ENCODE measurements around the gene PAM16. TPM values are rescaled to one million over a fixed set of nuclear protein-coding genes. Genes with fewer than 3 reads are reported as not detected.

PAM16 gene
- total RNA-seq, 8 experiments from 2014 or later, result 52.1 to 82.1 (median 66.8) TPM

DNA sequence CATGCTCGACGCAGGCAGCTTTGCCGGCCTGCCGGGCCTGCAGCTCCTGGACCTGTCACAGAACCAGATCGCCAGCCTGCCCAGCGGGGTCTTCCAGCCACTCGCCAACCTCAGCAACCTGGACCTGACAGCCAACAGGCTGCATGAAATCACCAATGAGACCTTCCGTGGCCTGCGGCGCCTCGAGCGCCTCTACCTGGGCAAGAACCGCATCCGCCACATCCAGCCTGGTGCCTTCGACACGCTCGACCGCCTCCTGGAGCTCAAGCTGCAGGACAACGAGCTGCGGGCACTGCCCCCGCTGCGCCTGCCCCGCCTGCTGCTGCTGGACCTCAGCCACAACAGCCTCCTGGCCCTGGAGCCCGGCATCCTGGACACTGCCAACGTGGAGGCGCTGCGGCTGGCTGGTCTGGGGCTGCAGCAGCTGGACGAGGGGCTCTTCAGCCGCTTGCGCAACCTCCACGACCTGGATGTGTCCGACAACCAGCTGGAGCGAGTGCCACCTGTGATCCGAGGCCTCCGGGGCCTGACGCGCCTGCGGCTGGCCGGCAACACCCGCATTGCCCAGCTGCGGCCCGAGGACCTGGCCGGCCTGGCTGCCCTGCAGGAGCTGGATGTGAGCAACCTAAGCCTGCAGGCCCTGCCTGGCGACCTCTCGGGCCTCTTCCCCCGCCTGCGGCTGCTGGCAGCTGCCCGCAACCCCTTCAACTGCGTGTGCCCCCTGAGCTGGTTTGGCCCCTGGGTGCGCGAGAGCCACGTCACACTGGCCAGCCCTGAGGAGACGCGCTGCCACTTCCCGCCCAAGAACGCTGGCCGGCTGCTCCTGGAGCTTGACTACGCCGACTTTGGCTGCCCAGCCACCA lies 30.2 kb upstream of the PAM16 start:
- in situ Hi-C loops (cut with MboI; ENCODE audit: low pct_unique_long_range_greater_than_20kb in 2 of 9, low sequenced_read_pairs in 9 of 9, unreplicated experiment in 9 of 9), result no loop called here
- no peak for ATAC-seq (replicated peaks in 6 of 8)
- 80 to 100% (median 100%) methylated on average over 1 to 6 of the region's 59 CpGs; no CpG with 5 or more reads in 5 of the 10 experiments for WGBS, 10 experiments
- no peak overlapping the region for H3K4me3 ChIP-seq
- no peak overlapping the region for H3K27ac ChIP-seq
- peaks cover 0 to 15% of the 10 kb centered on the region in 2 donors for H3K4me1 ChIP-seq (replicated peaks in 1 of 2)

DNA sequence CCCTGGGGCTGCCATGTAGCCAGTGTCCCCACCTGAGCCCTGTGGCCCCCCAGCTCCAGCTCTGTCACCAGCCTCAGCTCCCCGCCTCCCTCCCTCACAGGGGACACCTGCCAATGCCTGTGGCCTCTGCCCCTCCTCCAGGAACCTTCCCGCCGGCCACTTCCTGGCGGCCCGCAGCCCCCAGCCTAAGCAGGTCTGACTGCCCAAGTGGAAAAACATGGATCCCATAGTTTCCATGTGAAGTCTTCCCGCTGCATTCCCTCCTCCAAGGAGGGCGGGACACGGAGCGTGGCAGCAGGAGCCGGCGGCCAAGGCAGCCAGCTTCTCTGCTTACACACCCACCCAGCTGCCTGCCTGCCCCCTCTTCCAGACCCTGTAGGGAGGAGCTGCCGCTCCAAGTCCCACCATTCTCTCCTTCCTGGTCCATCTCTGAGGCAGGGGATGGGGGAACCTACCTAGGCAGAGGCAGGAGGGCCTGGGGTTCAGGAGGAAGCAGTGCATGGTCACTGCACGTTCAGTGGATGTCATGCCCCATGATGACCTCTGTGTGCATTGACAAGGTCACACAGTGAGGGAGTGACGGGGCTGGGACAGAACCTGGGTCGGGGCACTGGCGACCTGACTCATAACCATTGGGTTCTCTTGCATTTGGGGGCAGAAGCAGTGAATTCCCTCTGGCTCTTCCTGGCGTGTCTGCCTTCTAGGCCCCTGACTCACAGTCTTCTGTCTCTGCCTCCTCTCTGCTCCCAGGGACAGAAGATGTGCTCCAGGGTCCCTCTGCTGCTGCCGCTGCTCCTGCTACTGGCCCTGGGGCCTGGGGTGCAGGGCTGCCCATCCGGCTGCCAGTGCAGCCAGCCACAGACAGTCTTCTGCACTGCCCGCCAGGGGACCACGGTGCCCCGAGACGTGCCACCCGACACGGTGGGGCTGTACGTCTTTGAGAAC lies 29.3 kb upstream of the PAM16 start:
- Histone ChIP-seq H3K4me3 (no peak overlapping the region), H3K4me1 (replicated peaks in 1 of 2) (peaks cover 0 to 15% of the 10 kb centered on the region in 2 donors), H3K27ac (no peak overlapping the region)
- ATAC-seq (replicated peaks in 6 of 8), result peak in 1 of 8 experiments; percentile 2
- in situ Hi-C loops (cut with MboI; ENCODE audit: low pct_unique_long_range_greater_than_20kb in 2 of 9, low sequenced_read_pairs in 9 of 9, unreplicated experiment in 9 of 9), result no loop called here
- WGBS, 10 experiments, result 0 to 70% (median 6%) methylated on average over 1 to 6 of the region's 26 CpGs; no CpG with 5 or more reads in 7 of the 10 experiments

DNA sequence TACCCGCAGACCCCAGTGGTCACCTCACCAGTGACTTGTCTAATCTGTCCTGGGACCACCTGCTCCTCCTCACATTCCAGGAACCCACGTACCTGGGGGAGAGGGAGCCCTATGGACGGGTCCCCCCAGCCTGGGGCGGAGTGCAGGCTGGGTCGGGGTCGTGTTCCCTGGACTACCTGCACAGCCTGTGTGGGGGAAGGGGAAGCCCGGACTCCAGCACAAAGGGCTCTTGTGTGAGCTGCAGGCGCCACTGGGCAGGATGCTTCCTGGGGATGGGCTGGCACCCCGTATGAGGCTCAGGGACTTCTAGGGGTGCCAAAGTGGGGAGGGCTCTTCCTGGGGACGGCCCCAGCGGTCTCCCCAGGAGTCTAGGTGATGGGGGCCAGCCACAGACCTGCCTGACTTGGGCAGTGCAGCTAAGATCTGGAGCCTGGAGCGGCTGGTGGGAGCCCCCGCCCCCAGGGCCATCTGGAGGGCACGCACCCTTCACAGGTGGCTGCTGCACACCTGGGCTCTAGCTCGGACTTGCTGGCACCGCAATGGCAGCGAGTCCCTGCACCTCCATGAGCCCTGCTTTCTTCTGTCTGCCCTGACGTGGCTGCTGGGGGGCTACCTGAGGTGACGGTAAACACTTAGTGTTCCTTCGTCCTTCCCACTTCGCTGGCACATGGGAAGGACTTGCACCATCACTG lies 28.0 kb upstream of the PAM16 start:
- in situ Hi-C loops (cut with MboI; ENCODE audit: low pct_unique_long_range_greater_than_20kb in 2 of 9, low sequenced_read_pairs in 9 of 9, unreplicated experiment in 9 of 9), result no loop called here
- 40 to 100% (median 80%) methylated on average over 1 to 4 of the region's 21 CpGs; no CpG with 5 or more reads in 7 of the 10 experiments for WGBS, 10 experiments
- Histone ChIP-seq H3K4me1 (replicated peaks in 1 of 2) (peaks cover 6 to 19% of the 10 kb centered on the region in 2 donors), H3K4me3 (no peak overlapping the region), H3K27ac (no peak overlapping the region)
- no peak for ATAC-seq (replicated peaks in 6 of 8)

DNA sequence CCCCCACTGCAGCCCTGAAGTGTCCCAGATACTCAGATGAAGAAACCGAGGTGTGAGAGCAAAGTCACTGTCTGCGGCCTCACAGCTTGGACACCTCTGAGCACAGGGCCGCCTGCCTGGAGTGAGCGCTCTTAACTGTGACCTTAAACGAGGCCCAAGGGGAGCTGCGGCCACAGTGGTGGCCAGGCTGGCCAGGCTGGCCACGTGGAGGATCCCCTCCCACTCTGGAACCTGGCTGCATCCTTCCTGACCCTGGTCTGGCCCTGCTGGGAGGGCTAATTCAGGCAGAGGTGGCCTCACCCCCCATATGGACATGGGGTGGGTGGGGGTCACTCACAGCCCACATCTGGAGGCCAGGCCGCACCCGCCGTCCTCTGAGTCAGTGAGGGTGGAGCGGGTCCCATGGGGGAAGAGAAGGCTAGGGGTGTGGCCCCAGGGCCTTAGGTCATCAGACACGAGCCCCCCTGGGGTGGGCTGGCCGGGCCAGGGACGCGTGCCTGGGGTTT lies 27.1 kb upstream of the PAM16 start:
- H3K4me1 ChIP-seq (replicated peaks in 1 of 2), result peaks cover 15 to 28% of the 10 kb centered on the region in 2 donors
- in situ Hi-C loops (cut with MboI; ENCODE audit: low pct_unique_long_range_greater_than_20kb in 2 of 9, low sequenced_read_pairs in 9 of 9, unreplicated experiment in 9 of 9), result no loop called here
- no peak overlapping the region for H3K4me3 ChIP-seq

DNA sequence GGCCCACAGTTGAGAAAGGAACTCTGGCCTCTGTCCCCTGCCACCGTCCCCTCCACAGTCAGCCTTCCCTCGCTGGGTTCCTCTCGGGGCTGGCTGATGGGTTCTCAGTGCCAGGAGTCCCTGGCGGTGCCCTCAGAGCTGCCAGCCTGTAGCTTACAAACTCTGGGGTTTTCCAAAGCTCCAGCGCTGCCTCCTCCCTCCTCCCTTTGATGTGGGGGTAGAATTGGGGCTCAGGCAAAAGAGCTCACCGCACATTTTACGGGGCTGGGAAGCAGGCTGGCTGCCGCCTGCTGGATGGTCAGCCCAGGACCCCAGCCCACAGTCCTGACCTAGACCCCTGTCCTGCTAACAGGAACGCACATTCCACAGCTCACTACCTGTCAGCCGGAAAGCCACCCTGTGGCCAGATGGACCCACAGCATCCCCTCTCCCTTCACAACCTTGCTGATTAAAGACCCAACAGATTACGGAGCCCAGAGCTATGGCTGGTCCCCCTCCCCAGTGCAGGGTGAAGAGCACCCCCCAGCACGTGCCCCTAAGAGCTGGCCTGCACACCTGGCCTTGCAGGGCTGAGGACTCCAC lies 26.5 kb upstream of the PAM16 start:
- Histone ChIP-seq H3K27ac (peak overlapping the region in 1 of 2 donors; percentile 25), H3K4me3 (no peak overlapping the region), H3K4me1 (replicated peaks in 1 of 2) (peaks cover 20 to 34% of the 10 kb centered on the region in 2 donors)
- 56 to 76% (median 67%) methylated on average over 1 to 6 of the region's 12 CpGs; no CpG with 5 or more reads in 6 of the 10 experiments for WGBS, 10 experiments
- in situ Hi-C loops (cut with MboI; ENCODE audit: low pct_unique_long_range_greater_than_20kb in 2 of 9, low sequenced_read_pairs in 9 of 9, unreplicated experiment in 9 of 9), result no loop called here
- no peak for ATAC-seq (replicated peaks in 6 of 8)

More for the DNA sequence above, 27.1 kb upstream of the PAM16 start:
- peak overlapping the region in 1 of 2 donors; percentile 25 for H3K27ac ChIP-seq
- ATAC-seq (replicated peaks in 6 of 8), result peak in 3 of 8 experiments; percentile 31 to 34 (median 31)
- WGBS, 10 experiments, result 0 to 81% (median 80%) methylated on average over 1 to 4 of the region's 15 CpGs; no CpG with 5 or more reads in 6 of the 10 experiments

DNA sequence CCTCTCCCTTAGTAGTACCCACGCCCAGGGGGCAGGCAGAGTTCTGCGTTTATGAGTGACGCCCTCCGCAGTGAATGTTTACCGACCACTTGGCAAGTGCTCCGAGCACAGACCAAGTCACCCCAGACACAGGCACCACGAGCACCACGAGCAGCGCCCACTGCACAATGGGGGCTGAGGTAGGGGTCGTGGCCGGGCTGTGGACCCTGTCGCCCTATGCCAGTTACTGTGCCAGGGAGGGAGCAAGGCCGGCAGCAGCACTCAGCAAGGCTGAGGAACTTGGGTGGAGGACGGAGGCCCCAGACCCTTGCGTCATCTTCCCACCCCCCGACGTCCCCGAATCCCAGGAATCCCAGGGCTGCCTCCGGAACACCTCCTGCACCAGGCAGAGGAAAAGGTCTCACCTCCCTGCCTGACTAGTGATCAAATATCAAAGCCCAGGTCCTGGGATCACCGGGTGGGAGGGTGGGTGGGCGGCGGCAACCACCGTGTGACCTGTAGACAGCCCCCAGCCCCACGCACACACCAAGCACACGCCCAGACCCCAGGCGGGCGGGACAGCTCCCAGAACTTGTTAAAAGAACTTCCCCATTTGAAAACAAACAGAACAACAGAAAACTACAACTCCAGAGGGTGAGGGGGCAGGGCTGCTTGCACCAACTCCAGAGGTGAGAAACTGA lies 25.9 kb upstream of the PAM16 start:
- Histone ChIP-seq H3K27ac (no peak overlapping the region), H3K4me3 (no peak overlapping the region), H3K4me1 (replicated peaks in 1 of 2) (peaks cover 25 to 40% of the 10 kb centered on the region in 2 donors)
- WGBS, 10 experiments, result 70 to 84% (median 81%) methylated on average over 2 to 7 of the region's 27 CpGs; no CpG with 5 or more reads in 7 of the 10 experiments
- ATAC-seq (replicated peaks in 6 of 8), result no peak
- in situ Hi-C loops (cut with MboI; ENCODE audit: low pct_unique_long_range_greater_than_20kb in 2 of 9, low sequenced_read_pairs in 9 of 9, unreplicated experiment in 9 of 9), result no loop called here

DNA sequence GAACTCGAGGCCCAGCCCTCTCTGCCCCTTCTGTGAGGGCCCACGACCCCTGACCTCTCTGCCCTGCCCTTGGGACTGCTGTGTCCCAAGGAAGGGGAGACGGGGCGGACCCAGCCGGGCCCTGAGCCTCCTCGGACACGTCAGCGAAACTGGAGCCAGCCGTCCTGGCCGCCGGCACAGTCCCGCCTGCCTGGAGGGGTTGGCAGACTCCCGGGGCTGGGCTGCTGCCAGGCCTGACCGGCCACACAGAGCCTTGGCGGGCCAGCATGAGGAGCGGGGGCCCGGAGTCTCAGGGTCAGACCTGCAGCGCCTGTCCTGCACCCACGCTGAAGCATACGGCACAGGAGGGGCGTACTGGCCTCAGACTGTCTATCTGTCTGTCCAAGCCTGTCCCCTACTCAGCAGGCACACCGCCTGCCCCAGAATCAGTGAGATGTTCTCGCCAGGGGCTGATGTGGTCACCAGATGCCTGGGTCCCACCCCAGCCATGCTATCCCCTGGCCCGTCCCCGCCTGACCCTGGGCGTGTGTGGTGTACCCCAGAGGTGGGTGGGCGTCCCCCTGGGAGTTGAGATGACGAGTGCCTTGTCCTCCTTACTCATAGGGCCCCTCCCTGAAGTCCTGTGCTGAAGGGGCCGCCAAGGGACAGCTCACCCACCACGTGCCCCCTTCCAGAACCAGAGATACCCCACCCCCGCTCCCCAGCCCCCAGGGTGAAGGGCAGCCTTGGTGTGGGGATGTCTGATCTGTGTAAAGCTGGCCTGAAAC lies 25.2 kb upstream of the PAM16 start:
- in situ Hi-C loops (cut with MboI; ENCODE audit: low pct_unique_long_range_greater_than_20kb in 2 of 9, low sequenced_read_pairs in 9 of 9, unreplicated experiment in 9 of 9), result no loop called here
- 0 to 60% methylated on average over 1 to 13 of the region's 31 CpGs; no CpG with 5 or more reads in 8 of the 10 experiments for WGBS, 10 experiments
- Histone ChIP-seq H3K4me3 (no peak overlapping the region), H3K27ac (no peak overlapping the region), H3K4me1 (replicated peaks in 1 of 2) (peaks cover 27 to 42% of the 10 kb centered on the region in 2 donors)
- peak in 3 of 8 experiments; percentile 3 to 16 (median 7) for ATAC-seq (replicated peaks in 6 of 8)

DNA sequence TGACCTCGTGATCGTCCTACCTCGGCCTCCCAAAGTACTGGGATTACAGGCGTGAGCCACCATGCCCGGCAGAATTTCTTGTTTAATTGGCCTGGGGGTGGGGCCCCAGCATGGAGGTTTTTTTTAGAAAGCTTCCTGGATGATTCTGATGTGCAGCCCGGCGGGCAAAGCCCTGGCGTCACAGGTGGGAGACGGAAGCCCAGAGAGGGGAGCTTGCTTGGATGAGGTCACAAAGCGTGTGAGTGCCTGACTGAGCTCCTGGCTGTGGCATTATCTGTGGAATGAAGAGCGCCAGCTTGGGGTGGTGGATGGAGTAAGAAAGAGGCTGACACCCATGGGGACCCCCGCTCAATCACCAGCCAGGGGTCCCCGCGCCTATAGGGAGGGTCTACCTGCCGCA lies 24.6 kb upstream of the PAM16 start:
- whole genome bisulfite sequencing, 10 experiments, result 19 to 90% (median 74%) methylated on average over 3 to 9 of the region's 15 CpGs; no CpG with 5 or more reads in 4 of the 10 experiments
- Histone ChIP-seq H3K4me1 (replicated peaks in 1 of 2) (peaks cover 28 to 48% of the 10 kb centered on the region in 2 donors), H3K27ac (no peak overlapping the region), H3K4me3 (no peak overlapping the region)
- no peak for ATAC-seq (replicated peaks in 6 of 8)
- in situ Hi-C loops (cut with MboI; ENCODE audit: low pct_unique_long_range_greater_than_20kb in 2 of 9, low sequenced_read_pairs in 9 of 9, unreplicated experiment in 9 of 9), result no loop called here

DNA sequence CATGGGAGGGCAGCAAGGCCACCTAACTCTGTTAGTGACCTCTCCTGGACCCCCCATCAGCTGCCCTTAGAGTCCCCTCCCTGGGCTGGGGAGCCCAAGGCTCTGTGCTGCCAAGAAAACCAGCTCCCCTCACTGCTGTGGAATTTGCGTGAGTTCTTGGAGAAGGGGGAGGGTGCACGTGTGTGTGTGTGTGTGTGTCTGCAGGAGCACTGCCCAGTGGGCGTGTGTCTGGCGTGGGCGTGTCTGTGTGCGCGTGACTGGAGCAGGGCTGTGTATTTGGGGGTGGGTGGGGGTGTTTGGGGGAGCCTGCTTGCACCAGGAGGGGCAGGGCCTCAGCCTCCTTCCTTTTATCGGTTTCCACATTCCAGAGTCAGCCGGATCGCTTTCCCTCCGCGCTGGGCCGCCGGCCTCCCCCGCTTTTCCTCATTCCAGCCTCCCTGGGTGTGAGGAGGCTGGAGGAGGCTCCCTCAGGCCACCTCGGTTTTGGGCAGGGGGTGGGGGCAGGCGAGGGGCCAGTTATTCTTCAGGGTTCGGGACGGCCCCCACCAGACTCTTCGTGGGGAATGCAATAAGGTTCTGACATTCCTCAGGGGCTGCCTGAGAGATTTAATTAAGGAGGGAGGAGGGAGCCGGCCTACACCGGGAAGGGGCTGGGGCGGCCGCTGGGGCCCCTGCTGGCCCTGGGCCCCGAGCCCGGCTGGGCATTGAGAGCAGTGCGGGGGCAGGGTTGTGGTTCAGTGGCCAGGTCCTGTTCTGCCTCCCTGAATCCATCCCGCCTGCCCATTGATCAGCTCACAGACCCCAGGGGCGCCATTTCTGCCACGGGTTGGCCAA lies 23.0 kb upstream of the PAM16 start:
- peak overlapping the region in 1 of 5 donors; percentile 6 for H3K4me3 ChIP-seq
- in situ Hi-C loops (cut with MboI; ENCODE audit: low pct_unique_long_range_greater_than_20kb in 2 of 9, low sequenced_read_pairs in 9 of 9, unreplicated experiment in 9 of 9), result no loop called here
- peaks cover 28 to 48% of the 10 kb centered on the region in 2 donors for H3K4me1 ChIP-seq (replicated peaks in 1 of 2)
- H3K27ac ChIP-seq, result peak overlapping the region in 1 of 2 donors; percentile 39
- ATAC-seq (replicated peaks in 6 of 8), result peak; percentile 1 to 61 (median 48)
- 0 to 12% methylated on average over 1 to 5 of the region's 30 CpGs; no CpG with 5 or more reads in 8 of the 10 experiments for WGBS, 10 experiments

DNA sequence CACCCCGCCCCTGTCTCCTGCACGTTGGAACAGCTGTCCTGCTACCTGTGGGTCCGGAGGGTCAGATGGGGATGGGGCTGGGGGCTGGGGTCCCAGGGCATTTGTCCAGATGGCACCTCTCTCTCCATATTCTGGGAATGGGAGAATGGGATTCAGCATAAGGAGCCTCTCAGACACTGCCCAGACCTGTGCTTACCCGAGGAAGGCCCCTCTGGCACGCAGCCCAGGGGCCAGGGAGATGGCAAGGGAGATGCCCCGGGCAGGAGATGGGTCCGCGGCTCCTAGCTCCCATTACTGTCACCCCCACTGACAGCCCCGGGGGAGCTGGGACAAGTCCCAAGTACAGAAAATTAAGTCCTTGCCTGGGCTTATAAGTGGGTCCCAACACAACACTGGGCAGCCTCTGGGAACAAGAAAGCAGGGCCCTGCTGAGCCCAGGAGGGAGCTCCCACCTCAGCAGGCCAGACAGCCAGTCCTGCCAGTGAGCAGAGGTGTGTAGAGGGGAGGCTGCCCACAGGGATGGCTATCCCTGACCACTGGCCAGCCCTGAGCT lies 22.3 kb upstream of the PAM16 start:
- Histone ChIP-seq H3K4me1 (replicated peaks in 1 of 2) (peaks cover 28 to 47% of the 10 kb centered on the region in 2 donors), H3K4me3 (peak overlapping the region in 1 of 5 donors; percentile 42), H3K27ac (peak overlapping the region in 1 of 2 donors; percentile 39)
- in situ Hi-C loops (cut with MboI; ENCODE audit: low pct_unique_long_range_greater_than_20kb in 2 of 9, low sequenced_read_pairs in 9 of 9, unreplicated experiment in 9 of 9), result no loop called here
- ATAC-seq (replicated peaks in 6 of 8), result peak in 5 of 8 experiments; percentile 16 to 42 (median 19)
- WGBS, 10 experiments, result no CpG with 5 or more reads among the region's 9 CpGs
